NT2/D1 (cell line): ENCODE data around the gene RPL14.

Experiments used
- SUZ12 ChIP-seq: IDR thresholded peaks from 2 replicates; pipeline ENCODE4 v1.6.1; 2011; ENCODE audit not compliant: insufficient read length, insufficient read depth; ENCODE audit errors: extremely low read depth
- YY1 ChIP-seq: IDR thresholded peaks from 2 replicates; pipeline ENCODE4 v1.6.1; 2011; ENCODE audit not compliant: insufficient read length, insufficient read depth
- ZNF274 ChIP-seq: IDR thresholded peaks from 2 replicates; pipeline ENCODE4 v1.6.1; 2011; ENCODE audit warnings: mild to moderate bottlenecking, low read depth, low read length

DNA sequence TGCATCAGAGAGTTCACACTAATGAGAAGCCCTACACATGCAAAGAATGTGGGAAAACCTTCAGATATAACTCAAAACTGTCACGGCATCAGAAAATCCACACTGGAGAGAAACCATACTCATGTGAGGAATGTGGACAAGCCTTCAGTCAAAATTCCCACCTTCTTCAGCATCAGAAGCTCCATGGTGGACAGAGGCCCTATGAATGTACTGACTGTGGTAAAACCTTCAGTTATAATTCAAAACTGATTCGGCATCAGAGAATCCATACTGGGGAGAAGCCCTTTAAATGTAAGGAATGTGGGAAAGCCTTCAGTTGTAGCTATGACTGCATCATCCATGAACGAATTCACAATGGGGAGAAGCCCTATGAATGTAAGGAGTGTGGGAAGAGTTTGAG lies 30.0 kb downstream of the RPL14 start:
- TF ChIP-seq ZNF274 (no peak), YY1 (no peak), SUZ12 (no peak)
